HG02885 (cell line): ENCODE results near the gene GSTA5.
"Not testable (repeated sequence)": the region's sequence is repeated elsewhere in the genome, so short reads cannot be mapped to it uniquely, and the experiment has no call there.

Experiments used
- ATAC-seq: cut with Tn5 transposase; IDR thresholded peaks from one replicate; pipeline ENCODE4 v1.9.1; 2021; ENCODE audit warnings: mild to moderate bottlenecking; ENCODE audit not compliant: unreplicated experiment, poor library complexity

Gene GSTA5

DNA sequence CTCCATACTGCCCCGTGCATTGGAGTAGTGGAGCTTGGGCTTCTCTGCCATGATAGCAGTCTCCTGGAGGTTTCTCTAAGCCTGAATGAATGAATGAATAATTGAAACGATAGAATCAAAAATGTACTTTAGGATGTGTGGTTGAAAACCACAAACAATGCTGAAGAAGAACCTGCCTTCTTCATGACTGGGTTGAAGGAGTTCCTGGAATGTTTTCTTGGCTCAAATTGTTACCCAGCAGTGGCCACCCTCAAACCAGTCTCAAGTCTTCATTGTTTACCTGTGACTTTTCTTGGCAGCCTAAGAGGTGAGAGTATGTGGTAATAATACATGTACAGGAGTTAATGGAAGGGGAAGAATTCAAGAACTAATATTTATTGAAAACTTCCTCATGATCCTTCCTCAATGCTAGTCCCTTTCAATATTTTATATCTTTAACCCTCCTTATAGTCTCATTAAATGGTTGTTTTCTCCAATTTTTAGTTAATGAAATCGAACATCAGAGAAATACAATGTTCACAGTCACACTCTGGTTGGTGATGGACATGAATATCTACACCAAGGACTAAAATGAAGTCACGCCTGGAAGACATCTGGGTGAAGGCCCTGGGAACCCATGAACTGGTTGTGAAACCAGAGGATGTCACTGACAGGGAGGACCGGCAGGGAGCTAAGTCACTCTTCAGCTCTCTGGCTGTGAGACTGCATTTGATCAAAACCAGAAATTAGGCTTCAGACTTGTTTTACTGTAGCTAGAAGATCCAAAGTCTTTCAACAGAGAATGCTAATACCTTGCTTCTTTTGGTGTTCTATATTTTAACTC is at the start of gene GSTA5:
Gene GSTA5, minus strand, starts transcription at position 51 of the 823 bp plus-strand sequence.
- ATAC-seq = no peak

DNA sequence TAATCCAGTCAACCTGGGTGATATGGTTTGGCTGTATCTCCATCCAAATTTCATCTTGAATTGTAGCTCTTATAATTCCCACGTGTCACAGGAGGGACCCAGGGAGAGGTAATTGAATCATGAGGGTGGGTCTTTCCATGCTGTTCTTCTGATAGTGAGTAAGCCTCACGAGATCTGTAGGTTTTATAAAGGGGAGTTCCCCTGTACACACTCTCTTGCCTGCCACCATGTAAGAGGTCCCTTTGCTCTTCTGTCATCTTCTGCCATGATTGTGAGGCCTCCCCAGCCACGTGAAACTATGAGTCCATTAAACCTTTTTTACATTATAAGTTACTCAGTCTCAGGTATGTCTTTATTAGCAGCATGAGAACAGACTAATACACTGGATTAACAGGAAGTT is 49.4 kb upstream of the GSTA5 start:
- no peak for ATAC-seq

DNA sequence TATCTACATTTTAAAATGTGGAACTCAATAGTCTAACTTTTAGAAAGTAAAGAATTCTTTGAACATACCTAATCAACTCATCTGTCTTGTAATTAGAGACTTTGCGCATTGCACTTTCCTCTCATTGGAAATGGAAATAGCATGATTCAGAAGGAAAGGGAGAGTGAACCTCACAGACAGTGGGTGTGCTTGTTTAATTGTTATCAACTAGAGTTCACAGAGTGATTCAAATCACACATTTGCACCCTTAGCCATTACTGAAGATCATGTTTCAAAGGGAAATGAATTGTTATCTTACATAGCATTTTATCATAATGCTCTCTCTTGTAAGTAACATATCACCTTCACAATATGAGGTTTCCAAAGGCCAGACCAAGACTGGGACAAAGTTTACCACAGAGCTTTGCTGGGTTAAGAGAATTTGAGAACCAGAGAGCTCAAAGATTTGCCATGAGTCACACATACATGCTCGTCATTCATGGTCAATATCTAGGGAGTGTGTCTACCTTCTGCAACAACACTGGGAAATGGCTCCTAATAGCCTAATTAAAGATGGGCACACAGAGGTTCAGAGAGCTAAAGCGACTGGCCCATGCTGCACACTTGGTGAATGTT is 47.4 kb upstream of the GSTA5 start:
- no peak for ATAC-seq

DNA sequence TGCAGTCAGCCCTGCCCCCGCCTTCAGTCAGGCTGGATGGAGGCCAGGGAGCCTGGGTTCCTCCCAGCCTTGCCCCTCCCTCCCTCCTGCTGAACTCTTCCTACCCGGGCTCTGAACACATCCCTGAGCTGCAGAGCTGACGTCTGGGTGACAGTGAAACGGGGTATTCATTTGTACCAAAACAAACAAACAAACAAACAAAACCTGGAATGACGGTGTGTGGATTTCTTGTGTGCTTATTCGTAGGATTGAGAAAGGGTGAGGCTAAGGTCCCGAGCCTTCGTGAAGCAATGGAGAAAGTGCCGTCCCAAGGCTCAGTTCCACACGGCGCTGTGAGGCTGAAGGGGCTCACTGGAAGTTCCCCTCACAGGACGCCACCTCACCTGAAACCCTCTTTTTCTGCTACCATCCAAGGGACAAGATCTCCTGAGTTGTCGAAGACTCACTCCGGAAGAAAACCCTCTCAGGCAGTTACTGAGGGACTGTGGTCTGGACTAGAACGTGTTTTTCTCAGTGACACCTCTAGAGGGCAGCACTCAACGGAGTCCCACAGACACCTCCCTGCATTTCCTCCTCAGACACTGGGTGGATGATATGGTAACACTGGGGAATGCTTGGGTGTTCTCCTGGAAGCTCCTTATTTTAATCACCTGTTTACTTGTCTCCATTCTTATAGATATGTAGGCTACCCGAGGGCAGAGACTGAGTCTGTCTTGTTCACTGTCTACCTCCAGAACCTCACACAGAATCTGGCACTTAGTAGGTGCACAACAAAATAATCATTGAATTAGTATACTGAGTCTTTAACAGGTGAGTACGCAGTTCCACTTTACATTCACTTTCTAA is 41.6 kb upstream of the GSTA5 start:
- ATAC-seq = peak; percentile 99

DNA sequence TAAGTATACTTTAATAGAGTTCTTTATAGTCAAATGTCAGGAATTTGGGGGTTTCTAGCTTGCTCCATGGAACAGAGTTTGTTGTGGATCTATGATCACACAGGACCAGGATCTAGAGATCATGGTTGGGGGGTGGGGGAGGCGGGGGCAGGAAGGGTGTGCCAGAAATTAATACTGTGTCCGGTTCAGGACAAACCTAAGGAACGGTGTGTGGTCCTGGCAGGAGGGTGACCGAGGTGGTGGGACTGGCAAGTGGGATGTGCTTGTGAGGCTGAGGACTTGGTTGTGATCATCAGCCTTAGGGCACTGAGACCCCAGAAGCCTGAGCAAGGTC is 41.0 kb upstream of the GSTA5 start:
- ATAC-seq = no peak

DNA sequence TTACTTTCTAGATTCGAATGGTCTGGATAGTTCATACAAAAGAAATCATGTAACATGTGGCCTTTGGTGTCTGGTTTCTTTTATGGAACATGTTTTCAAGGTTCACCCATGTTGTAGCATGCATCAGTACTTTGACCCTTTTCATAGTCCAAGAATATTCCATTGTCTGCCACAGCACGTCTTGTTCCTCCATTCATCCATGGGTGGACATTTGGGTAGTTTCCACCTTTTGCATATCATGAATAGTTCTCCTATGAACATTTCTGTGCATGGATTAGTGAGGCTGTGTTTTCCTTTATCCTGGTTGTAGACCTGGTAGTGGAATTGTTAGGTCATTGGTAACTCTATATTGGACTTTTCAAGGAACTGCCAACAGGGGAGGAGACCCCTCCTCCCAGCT is 37.2 kb upstream of the GSTA5 start:
- no peak for ATAC-seq

DNA sequence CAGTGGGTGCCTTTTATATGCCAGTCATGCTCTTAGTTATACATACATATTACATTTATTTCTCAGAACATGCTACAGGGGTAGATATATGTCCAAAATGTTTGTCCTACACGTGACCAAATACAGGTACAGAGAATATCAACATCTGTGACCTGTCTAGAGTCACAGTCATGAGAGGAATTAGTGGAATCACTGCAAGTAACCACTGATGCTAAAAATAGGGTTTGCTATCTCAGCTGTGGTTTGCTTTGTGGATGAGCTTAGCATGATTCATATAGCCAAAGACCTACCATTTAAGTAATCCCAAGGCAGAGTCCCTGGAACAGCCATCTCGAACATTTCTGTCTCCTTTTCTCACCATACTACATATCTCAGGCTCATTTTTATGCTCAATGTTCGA is 36.6 kb upstream of the GSTA5 start:
- ATAC-seq = peak; percentile 63

DNA sequence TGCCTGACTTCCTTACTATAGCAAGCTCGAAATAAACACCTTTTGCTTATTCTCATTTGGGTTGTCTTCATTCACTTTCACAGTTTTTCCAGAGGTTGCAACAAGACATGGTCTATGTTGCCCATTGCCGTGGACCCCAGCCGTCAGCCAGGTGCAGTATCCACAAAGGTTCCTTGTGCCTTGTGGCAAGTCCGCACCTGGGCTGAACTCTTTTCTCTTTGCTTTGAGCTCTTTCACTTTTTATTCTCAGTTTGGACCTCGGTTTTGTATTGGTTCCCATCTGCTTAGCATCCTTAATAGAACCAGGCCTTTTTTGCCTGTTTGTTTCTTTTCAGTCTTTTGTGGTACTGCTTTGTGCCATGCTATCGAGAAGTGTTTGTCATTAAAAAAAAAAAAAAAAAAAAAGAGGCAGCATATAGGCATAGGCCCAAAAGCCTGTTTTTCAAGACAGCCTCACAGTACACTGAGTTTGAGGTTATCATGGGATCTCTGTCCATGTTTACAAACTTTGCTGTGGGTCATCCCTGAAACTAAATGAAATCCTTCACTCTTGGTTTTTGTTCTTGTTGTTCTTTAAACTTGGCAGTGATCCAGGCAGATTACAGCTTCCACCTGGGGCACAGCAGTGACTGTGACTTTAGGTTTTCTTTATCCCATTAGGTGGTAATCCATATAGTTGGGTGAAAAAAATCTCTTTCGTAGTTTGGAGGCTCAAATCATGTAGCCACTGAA is 35.6 kb upstream of the GSTA5 start:
- no peak for ATAC-seq

DNA sequence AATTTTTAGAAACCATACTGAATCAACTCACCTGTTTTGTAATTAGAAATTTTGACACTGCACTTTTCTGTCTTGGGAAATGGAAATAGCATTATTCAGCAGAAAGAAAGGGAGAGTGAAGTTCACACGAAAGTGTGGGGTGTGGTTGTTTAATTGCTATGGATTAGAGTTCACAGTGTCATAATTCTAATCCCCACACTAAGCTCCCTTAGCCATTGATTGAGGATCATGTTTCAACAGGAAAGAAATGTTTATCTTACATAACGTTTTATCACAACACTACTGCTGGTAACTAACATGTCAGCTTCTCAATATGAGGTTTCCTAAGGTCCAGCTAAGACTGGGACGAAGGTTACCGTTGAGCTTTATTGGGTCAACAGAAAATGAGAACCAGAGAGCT is 31.4 kb upstream of the GSTA5 start:
- no peak for ATAC-seq

DNA sequence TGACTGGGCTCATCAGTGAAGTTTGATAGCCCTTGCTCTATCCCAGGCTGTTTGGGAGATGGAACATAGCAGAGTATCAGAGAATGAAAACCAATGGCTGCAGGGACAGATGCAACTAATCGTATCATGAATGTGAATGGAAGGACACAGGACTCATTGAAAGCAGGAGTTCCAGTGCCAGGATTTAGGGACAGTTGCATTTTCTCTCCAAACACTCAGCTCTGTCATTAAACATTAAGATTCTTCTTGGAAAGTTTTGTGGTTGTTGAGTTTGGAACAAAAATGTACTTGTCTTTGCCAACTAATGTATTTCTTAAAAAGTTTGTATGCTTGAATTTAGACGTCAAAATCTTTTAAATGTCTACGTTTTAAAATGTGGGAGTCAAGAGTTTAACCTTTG is 31.0 kb upstream of the GSTA5 start:
- no peak for ATAC-seq

DNA sequence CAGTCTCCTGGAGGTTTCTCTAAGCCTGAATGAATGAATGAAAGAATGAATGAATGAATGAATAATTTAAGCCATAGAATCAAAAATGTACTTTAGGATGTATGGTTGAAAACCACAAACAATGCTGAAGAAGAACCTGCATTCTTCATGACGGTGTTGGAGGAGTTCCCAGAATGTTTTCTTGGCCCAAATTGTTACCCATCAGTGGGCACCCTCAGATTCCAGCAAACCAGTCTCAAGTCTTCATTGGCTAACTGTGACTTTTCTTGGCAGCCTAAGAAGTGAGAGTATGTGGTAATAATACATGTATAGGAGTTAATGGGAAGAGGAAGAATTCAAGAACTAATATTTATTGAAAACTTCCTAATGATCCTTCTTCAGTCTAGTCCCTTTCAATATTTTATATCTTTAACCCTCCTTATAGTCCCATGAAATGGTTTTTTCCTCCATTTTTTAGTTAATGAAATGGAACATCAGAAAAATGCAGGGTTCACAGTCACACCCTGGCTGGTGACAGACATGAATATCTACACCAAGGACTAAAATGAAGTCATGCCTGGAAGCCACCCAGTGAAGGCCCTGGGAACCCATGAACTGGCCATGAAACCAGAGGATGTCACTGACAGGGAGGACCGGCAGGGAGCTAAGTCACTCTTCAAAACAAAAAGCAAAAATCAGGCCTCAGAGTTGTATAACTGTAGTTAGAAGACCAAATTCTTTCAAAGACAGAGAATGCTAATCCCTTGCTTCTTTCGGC is 29.9 kb upstream of the GSTA5 start:
- not testable (repeated sequence) for ATAC-seq

DNA sequence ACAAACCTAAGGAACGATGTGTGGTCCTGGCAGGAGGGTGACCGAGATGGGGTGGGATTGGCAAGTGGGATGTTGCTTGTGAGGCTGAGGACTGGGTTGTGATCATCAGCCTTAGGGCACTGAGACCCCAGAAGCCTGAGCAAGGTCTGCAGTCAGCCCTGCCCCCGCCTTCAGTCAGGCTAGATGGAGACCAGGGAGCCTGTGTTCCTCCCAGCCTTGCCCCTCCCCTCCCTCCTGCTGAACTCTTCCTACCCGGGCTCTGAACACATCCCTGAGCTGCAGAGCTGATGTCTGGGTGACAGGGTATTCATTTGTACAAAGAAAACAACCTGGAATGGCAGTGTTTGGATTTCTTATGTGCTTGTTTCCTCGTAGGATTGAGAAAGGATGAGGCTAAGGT is 28.3 kb upstream of the GSTA5 start:
- ATAC-seq = not testable (repeated sequence)

DNA sequence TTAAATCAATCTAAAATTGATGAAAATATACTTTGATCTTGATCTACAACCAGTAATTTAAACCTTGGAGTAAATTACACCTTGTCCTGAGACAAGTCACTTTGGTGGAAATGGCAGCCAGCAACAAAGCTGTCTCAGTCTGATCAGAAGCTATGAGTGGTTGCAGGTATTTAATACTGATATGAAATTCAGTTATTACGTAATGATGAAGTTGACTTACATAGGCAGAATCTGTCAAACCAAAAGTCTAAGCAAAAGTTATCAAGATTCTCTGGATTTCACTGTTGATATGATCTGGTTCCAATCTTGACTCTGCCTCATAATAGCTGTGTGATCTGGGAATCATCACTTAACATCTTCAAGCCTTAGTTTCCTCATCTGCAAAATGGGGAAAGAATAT is 27.6 kb upstream of the GSTA5 start:
- ATAC-seq = no peak

DNA sequence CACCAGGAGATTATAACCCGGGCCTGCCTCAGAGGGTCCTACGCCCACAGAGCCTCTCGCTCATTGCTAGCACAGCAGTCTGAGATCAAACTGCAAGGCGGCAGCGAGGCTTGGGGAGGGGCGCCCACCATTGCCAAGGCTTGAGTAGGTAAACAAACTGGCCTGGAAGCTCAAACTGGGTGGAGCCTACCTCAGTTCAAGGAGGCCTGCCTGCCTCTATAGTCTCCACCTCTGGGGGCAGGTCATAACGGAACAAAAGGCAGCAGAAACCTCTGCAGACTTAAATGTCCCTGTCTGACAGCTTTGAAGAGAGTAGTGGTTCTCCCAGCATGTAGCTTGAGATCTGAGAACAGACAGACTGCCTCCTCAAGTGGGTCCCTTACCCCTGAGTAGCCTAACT is 20.5 kb upstream of the GSTA5 start:
- not testable (repeated sequence) for ATAC-seq

DNA sequence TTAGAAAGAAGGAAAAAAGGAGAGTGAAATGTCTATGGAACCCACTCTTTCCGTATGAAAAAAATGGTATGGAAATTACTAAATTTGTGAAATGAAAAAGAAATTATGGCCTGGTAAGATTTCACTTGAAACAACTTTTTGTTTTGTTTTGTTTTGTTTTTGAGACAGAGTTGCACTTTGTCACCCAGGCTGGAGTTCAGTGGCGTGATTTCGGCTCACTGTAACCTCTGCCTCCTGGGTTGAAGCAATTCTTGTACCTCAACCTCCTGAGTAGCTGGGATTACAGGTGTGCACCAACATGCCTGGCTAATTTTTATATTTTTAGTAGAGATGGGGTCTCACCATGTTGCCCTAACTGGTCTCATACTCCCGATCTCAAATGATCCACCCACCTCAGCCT is 17.8 kb upstream of the GSTA5 start:
- no peak for ATAC-seq

DNA sequence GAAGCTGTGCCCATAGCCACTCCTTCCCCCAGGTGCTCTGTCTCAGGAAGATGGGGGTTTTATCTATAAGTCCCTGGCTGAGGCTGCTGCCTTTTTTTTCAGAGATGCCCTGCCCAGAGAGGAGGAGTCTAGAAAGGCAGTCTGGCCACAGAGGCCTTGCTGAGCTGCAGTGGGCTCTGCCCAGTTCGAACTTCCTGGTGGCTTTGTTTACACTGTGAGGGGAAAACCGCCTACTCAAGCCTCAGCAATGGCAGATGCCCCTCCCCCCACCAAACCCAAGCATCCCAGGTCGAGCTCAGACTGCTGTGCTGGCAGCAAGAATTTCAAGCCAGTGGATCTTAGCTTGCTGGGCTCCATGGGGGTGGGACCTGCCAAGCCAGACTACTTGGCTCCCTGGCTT is 15.5 kb upstream of the GSTA5 start:
- ATAC-seq = not testable (repeated sequence)

DNA sequence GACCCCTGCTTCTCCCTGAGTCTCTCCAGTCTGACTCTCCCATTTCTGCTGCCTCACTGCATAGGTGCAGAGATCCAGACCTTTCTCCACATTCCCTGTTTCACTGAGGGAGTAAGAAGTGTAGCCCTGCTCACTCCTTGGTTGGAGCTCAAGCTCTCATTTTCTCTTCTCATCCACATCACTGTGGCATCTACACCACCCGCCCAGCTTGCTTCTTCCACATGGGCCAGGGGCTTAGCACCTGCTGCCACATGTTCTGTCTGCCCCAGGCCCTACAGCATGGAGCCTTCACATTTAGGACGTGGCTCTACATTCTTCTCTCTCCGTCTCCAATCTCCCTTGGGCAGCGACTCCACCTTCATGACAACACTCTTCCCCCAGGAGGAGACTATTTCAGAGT is 8.5 kb upstream of the GSTA5 start:
- ATAC-seq = no peak

DNA sequence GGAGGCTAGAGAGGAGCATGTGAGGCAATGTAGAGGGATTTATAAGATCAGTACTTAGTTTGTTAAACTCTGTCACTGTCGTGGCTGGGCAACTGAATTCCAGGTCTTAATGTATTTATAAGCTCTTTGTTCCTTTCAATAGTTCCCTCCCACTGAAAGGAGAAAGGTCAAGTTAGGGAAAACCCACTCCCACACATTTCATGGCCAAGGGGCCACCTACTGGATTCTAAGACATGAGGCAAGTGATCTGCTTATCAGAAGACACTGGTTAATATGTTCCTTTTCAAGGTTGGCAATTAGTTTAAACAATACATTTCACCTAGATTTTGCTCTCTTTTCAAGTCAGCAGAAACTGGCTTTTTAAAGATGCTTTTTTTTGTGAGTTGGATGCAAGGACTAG is 5.4 kb upstream of the GSTA5 start:
- no peak for ATAC-seq

DNA sequence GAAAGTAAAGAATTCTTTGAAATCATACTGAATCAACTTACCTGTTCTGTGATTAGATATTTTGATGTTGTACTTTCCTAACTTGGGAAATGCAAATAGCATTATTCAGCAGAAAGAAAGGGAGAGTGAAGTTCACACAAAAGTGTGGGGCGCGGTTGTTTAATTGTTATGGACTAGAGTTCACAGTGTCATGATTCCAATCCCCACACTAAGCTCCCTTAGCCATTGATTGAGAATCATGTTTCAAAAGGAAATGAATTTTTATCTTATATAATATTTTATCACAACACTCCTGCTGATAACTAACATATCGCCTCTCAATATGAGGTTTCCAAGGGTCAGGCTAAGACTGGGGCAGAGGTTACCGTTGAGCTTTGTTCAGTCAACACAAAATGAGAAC is 3.0 kb upstream of the GSTA5 start:
- ATAC-seq = no peak
